HG03039 (cell line): ENCODE measurements around the gene PARD3.

ENCODE experiments used
- ATAC-seq: cut with Tn5 transposase; IDR thresholded peaks from one replicate; pipeline ENCODE4 v1.9.1; 2021; ENCODE audit warnings: mild to moderate bottlenecking, moderate library complexity; ENCODE audit not compliant: unreplicated experiment

PARD3 gene

DNA sequence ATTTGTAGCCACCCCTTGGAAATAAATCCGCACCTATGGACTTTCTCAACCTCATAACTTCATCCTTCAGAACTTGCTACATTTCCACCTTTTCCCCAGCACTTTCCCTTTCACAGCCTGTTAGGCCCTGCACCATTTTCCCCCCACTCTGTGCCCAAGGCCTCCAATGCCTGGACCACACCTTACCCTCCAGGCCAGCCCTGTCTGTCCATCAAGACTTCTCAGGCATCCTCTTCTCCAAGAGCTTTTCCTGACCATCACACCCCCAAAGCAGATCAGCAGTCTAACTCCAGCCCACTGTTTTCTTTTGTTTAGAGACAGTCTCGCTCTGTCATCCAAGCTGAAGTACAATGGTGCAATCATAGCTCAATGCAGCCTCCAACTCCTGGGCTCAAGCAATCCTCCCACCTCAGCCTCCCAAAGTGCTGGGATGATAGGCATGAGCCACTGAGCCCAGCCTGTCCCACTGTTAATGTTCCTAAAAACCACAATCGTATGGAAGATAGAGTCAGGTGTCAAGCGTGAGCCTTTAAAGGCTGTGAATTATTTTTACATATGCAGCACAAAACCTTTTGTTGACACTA lies 116.8 kb downstream of the PARD3 start:
- ATAC-seq = no peak

DNA sequence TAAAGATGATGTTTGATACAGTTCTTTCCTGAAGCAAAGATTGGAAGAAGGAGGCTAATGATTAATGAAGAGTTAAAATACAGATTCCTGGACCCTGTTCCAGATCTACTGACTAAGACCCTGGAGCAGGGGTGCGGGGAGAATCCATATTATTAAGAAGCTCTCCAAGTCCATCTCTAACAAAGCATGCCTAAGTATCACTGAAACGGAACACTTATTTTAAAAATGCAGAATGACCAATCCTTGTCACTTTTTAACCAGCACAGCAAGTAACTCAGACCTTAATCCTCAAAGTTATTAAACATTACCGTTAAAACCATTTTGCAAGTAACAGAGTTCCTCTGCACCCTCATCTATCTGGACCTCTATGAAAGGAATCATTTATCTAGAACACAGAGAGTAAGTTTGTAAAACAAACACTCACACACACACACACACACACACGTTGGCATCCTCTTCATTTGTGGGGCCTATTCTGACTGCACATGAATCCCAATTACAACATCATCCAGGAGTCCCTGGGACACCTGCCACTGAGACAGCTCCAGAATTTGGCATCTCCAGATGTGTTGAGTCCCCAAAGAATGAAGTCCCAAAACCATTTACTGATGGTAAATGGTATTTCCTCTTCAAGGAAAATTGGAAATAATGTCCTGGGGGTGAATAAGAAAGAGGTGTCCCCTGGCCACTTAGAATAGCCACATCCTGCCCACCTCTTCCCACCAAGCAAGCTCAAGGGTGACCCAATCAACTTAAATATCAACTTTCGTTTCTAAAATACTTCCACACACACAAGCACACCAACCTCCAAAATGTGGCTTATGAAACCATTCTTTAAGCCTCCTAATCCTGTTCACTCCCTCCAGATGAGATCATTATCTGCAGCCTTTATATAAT lies 117.5 kb downstream of the PARD3 start:
- no peak for ATAC-seq

DNA sequence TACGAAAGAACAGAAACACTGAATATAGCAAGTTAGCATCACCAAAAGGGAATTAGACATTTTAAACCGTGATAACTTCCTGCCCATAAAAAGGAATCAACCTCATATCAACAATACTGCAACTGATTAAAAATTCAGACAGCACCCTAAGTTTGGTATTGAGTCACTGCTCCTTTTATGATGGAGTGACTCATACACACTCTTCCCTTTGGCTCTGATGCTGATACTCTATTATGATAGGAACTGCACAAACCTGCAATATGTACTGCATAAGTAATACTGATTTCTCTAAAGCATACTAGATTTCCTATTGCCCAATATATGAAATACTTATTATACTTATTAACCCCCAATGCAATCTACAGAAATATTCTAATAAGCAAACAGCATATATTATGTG lies 118.7 kb downstream of the PARD3 start:
- no peak for ATAC-seq

DNA sequence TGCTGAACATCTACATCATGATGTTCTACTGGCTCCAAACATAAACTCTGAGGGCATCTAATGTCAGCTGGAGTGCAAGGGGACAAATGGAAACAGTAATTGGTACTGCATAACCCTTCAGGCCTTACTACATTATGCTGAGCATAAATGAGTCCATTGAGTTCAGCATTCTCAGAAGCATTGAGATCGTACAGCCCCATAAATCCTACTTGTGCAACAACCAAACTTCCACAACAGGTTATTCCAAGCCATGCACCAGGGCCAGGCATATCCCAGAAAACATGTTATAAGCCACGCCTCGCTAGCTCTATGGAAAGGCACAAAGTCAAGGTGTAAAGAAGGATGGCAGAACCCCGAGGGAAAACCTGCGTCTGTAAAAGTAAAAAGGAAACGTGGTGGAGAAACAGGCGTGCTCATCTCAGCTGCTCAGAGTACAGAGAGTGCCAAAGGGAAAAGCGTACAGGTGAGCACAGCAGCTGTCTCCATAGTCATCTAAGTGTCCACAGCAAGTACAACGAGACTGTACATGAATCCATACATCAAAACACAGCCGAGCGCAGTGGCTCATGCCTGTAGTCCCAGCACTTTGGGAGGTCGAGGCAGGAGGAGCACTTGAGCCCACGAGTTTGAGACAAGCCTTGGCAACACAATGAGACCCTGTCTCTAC lies 124.6 kb downstream of the PARD3 start:
- ATAC-seq = no peak

GRCh38 chr10:34689053-34689452 lies 126.0 kb downstream of the PARD3 start:
- ATAC-seq = no peak

- ATAC-seq = no peak
These were observed 127.5 kb downstream of the PARD3 start for GRCh38 chr10:34687434-34688210.

DNA sequence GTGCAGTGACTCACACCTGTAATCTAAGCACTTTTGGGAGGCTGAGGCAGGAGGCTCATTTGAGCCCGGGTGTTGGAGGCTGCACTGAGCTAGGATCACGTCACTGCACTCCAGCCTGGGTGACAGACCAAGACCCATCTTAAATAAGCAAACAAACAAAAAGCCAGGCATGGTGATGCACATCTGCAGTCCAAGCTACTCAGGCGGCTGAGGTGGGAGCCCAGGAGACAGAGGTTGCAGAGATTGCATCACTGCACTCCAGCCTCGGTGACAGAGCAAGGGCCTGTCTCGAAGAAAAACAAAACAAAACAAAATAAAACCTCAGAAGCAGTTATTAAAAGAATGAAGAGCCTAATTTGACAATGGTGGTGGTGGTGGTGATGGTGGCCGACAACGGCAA lies 132.5 kb downstream of the PARD3 start:
- no peak for ATAC-seq

GRCh38 chr10:34681933-34682332 lies 133.2 kb downstream of the PARD3 start:
- ATAC-seq = no peak

- no peak for ATAC-seq
These were observed 135.9 kb downstream of the PARD3 start for GRCh38 chr10:34679177-34679576.

DNA sequence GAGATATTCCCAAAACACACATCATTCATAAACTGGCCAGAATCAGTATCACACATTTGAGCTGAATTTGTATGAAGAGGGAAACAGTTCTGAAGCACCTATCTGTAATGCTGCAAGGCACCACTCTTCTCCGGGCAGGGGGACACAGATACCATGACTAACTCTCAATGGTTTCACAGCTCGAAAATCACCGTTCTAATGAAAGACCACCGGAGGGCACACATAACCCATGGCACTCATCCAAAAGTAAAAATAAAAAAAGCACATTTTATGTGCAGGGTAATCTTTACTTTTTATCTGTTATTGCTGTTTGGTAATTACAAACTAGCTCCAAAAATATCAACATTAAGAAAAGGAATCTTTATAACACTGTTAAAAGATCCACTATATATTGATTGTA lies 137.5 kb downstream of the PARD3 start:
- ATAC-seq = no peak

DNA sequence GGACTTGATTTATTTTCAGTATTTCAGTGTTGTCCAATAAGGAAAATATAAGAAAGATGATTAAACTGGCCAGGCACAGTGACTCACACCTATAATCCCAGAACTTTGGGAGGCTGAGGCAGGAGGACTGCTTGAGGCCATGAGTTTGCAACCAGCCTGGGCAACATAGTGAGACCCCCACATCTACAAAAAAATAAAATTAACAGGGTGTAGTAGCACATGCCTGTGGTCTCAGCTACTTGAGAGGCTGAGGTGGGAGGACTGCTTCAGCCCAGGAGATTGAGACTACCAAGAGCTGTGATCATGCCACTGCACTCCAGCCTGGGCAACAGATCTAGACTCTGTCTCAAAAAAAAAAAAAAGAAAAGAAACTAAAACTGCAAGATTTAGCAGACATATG lies 138.0 kb downstream of the PARD3 start:
- no peak for ATAC-seq

- no peak for ATAC-seq
These were observed 140.9 kb downstream of the PARD3 start for GRCh38 chr10:34674176-34674575.

DNA sequence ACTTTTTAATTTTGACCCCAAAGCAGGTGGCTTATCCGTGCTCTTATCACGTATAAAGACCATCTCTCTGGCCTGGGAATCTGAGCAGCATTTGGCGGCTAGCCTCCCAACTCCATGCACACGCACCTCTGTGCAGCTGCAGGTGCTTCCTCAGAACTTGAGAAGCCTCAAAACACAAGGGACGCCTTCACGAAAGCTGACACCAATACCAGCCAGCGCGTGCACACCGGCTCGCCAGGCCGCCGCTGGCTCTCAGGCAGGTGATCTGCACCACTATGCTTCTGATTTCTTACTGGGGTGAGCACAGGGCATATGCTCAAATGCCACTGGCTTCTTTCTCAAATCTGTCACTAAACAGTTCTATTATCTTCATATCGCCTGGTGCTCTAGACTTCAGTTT lies 145.0 kb downstream of the PARD3 start:
- ATAC-seq = no peak

GRCh38 chr10:34669079-34669478 lies 146.0 kb downstream of the PARD3 start:
- no peak for ATAC-seq

DNA sequence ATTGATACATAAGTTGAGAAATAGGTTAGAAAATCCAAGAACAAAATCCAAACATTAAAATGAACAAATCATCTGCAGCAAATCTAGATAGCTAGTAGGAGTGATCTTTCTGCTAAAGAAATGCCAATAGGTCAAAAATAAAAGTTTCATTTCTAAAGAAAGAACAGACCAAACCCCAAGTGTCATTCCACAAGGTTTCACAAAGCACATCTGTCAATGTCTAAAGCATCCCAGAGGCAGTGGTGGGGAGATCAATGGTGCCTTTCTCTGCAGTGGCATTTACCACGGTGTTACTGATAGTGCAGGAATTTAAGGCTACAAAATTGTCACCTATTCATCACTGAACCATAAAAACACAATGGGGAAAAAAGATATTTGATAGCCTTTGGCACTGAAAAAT lies 147.9 kb downstream of the PARD3 start:
- ATAC-seq = no peak

GRCh38 chr10:34666008-34666704 lies 148.9 kb downstream of the PARD3 start:
- peak; percentile 60 for ATAC-seq

DNA sequence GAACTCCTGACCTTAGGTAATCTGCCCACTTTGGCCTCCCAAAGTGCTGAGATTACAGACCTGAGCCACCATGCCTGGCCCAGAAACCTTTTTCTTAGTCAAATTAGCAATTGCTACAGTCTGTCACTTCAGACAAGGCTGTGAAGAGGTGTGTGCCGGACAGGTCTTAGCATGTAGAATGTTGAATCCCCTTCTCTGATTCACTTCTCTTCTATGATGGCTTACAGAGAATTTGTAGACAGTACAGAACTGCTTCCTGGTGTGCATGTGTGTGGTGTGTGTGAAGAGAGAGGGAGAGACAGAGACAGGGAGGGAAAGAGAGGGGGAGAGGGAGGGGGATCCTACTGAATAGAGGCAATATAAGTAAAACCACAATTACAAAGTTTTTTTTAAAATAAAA lies 150.4 kb downstream of the PARD3 start:
- no peak for ATAC-seq

- ATAC-seq = no peak
These were observed 153.5 kb downstream of the PARD3 start for GRCh38 chr10:34661580-34661979.

GRCh38 chr10:34658934-34659333 lies 156.2 kb downstream of the PARD3 start:
- ATAC-seq = no peak

GRCh38 chr10:34656661-34657060 lies 158.4 kb downstream of the PARD3 start:
- no peak for ATAC-seq
